ENCODE data around the gene STK17A. TPM values are rescaled to one million over a fixed set of nuclear protein-coding genes. Genes with fewer than 3 reads are reported as not detected.

STK17A gene
- total RNA-seq, 1 donor from 2014 or later, result 28.6 TPM

DNA sequence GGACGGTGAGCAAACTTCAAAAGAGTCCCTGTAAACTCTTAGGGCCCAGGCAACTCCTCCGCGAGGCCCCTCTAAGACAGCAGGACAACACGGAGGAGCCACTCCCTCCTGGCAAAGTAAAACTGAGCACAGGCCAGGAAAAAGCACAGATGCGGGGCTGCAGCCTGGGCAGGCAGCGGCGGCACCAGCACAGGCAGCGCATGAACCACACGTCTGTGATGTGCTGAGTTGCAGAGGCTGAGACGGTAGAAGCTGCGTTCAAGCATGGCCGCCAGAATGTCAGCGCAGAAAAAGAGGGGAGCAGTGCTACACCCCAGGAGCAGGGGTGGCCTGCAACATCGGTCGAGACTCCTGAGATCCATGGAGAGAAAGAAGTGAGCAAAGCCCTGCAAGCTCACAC lies 46.1 kb upstream of the STK17A start:
- Mint-ChIP-seq H3K9me3 (ENCODE audit: unreplicated experiment) (no peaks in the 10 kb centered on the region), H3K27me3 (ENCODE audit: unreplicated experiment) (no peaks in the 10 kb centered on the region), H3K4me1 (ENCODE audit: unreplicated experiment) (no peaks in the 10 kb centered on the region), H3K36me3 (ENCODE audit: low read depth, unreplicated experiment) (no peaks in the 10 kb centered on the region), H3K4me3 (ENCODE audit: unreplicated experiment) (no peak overlapping the region), H3K27ac (ENCODE audit: unreplicated experiment) (no peak overlapping the region)
- DNase-seq (ENCODE audit: low spot score), result no peak
- TF ChIP-seq, protein P1, sequence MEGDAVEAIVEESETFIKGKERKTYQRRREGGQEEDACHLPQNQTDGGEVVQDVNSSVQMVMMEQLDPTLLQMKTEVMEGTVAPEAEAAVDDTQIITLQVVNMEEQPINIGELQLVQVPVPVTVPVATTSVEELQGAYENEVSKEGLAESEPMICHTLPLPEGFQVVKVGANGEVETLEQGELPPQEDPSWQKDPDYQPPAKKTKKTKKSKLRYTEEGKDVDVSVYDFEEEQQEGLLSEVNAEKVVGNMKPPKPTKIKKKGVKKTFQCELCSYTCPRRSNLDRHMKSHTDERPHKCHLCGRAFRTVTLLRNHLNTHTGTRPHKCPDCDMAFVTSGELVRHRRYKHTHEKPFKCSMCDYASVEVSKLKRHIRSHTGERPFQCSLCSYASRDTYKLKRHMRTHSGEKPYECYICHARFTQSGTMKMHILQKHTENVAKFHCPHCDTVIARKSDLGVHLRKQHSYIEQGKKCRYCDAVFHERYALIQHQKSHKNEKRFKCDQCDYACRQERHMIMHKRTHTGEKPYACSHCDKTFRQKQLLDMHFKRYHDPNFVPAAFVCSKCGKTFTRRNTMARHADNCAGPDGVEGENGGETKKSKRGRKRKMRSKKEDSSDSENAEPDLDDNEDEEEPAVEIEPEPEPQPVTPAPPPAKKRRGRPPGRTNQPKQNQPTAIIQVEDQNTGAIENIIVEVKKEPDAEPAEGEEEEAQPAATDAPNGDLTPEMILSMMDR (IDR thresholded peaks at IDR 0.05; ENCODE audit: unreplicated experiment), result no peak

DNA sequence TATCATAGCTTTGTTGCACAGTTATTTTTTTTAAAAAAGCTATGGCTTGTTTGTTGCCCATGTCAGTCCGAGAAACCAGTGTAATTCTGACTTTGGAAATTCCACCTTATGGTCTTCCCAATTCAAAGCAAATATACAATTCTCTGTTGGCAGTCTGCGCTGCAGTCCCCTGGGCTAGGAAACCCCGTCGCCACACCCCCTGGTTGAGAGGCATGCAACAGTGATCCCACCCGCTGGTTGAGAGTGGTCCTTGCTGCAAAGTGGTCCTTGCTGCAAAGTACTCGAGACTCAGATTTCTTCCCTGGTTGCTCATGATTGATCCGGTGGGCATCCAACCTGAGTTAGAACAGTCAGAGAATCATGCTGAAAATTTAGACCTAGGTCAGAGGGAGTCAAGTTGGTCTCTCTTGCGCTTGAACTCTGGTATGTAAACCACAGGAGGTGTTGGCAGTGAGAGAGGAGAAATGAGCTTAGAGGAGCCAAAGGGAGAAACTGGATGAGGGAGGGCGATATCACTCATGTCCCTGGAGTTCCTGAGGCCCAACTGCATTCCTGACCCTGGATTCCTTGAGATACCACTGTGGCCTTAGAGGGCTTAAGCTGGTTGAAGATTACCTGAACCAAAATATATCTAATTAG lies 45.0 kb upstream of the STK17A start:
- TF ChIP-seq, protein P1 (IDR thresholded peaks at IDR 0.05; ENCODE audit: unreplicated experiment), result no peak
- Mint-ChIP-seq H3K27me3 (ENCODE audit: unreplicated experiment) (no peaks in the 10 kb centered on the region), H3K9me3 (ENCODE audit: unreplicated experiment) (no peaks in the 10 kb centered on the region), H3K4me1 (ENCODE audit: unreplicated experiment) (no peaks in the 10 kb centered on the region), H3K36me3 (ENCODE audit: low read depth, unreplicated experiment) (no peaks in the 10 kb centered on the region), H3K27ac (ENCODE audit: unreplicated experiment) (no peak overlapping the region), H3K4me3 (ENCODE audit: unreplicated experiment) (no peak overlapping the region)
- DNase-seq (ENCODE audit: low spot score), result no peak

DNA sequence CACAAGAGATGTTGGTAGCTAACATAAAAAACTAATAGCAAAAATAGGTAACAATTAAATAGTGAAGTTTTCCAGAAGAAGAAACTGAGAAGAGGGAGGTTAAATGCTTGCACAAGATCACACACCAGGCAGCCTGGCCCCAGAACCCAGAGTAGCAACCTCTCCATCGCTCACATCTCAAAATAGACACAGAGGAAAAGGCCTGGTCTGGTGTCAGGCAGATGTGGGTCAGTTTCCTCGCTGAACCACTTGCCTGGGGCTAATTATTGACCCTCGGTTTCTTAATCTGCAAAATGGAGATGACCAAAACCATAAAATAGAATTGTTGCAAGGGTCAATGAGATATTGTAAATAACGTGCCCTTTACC lies 44.5 kb upstream of the STK17A start:
- H3K36me3 Mint-ChIP-seq (ENCODE audit: low read depth, unreplicated experiment), result no peaks in the 10 kb centered on the region
- TF ChIP-seq, protein P1 (IDR thresholded peaks at IDR 0.05; ENCODE audit: unreplicated experiment), result no peak
- no peaks in the 10 kb centered on the region for H3K4me1 Mint-ChIP-seq (ENCODE audit: unreplicated experiment)
- no peaks in the 10 kb centered on the region for H3K9me3 Mint-ChIP-seq (ENCODE audit: unreplicated experiment)
- no peak for DNase-seq (ENCODE audit: low spot score)
- no peaks in the 10 kb centered on the region for H3K27me3 Mint-ChIP-seq (ENCODE audit: unreplicated experiment)
- no peak overlapping the region for H3K27ac Mint-ChIP-seq (ENCODE audit: unreplicated experiment)
- H3K4me3 Mint-ChIP-seq (ENCODE audit: unreplicated experiment), result no peak overlapping the region

DNA sequence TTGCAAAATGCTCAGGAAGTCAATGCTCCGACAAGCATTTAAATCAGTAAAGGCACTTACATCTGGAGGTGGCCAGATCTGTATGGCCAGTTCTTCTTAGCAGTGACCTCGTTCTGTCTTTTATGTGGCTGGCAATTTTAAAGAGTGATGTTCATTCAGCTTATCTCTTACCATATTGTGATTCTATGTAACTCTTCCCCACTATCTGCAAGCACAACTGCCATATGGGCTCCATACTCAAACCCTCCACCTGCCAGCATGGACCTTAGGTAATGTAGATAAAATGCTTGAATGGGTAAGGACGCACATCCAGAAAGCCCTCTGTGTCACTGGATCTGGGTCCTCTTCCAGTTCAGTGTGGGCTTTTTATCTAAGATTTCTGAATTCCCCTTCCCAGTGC lies 42.4 kb upstream of the STK17A start:
- DNase-seq (ENCODE audit: low spot score), result no peak
- Mint-ChIP-seq H3K27ac (ENCODE audit: unreplicated experiment) (no peak overlapping the region), H3K4me1 (ENCODE audit: unreplicated experiment) (no peaks in the 10 kb centered on the region), H3K36me3 (ENCODE audit: low read depth, unreplicated experiment) (no peaks in the 10 kb centered on the region), H3K9me3 (ENCODE audit: unreplicated experiment) (no peaks in the 10 kb centered on the region), H3K4me3 (ENCODE audit: unreplicated experiment) (no peak overlapping the region), H3K27me3 (ENCODE audit: unreplicated experiment) (no peaks in the 10 kb centered on the region)
- TF ChIP-seq, protein P1 (IDR thresholded peaks at IDR 0.05; ENCODE audit: unreplicated experiment), result no peak

DNA sequence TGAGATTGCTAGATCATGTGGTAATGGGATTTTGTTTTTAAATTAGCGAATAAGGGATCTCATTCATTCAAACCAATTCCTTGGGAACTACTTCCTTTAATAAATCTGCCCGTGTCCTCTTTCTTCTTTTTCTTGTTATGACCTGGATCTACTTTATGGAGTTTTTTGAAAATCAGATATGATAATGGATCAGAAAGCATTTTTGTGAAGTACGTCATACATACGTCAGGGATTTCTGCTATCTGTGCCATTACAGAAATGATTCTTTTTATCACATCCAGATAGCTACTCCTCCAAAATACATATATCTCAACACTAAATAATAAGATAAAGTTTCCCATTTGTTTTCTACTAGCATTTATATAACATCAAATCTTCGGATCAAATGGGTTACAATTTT lies 40.2 kb upstream of the STK17A start:
- no peak for DNase-seq (ENCODE audit: low spot score)
- no peak overlapping the region for H3K27ac Mint-ChIP-seq (ENCODE audit: unreplicated experiment)
- H3K36me3 Mint-ChIP-seq (ENCODE audit: low read depth, unreplicated experiment), result no peaks in the 10 kb centered on the region
- H3K4me1 Mint-ChIP-seq (ENCODE audit: unreplicated experiment), result no peaks in the 10 kb centered on the region
- TF ChIP-seq, protein P1 (IDR thresholded peaks at IDR 0.05; ENCODE audit: unreplicated experiment), result no peak
- no peak overlapping the region for H3K4me3 Mint-ChIP-seq (ENCODE audit: unreplicated experiment)
- peaks cover 2% of the 10 kb centered on the region for H3K27me3 Mint-ChIP-seq (ENCODE audit: unreplicated experiment)
- no peaks in the 10 kb centered on the region for H3K9me3 Mint-ChIP-seq (ENCODE audit: unreplicated experiment)

Data from endothelial cell (in vitro differentiated cells).